Natural killer cell (primary cell): ENCODE measurements around the gene RNPEP. TPM values are rescaled to one million over a fixed set of nuclear protein-coding genes. Genes with fewer than 3 reads are reported as not detected.

Source experiments
- ATAC-seq, 3 donors: fragments of 150-1000 bp in 2 of 3; fragments of 200-7000 bp in 1 of 3; cut with Tn5 transposase; 1 replicate in 1 of 3; 2 replicates in 2 of 3; pipeline ENCODE4 v1.10.0; 2021; ENCODE audit warnings: mild to moderate bottlenecking in 2 of 3, moderate library complexity in 2 of 3
- DNase-seq, 2 donors: peaks; one replicate each; pipeline versions ENCODE4 v3.0.0 to v3.0.0-alpha.2; 2013 to 2021; ENCODE audit warnings: mixed read lengths in 1 of 2
- H3K27ac ChIP-seq: one replicate; pipeline ENCODE4 v1.5.1; 2013; ENCODE audit warnings: mild to moderate bottlenecking, low read length
- H3K27me3 ChIP-seq: one replicate; pipeline ENCODE4 v1.6.1; 2013; ENCODE audit warnings: low read length; ENCODE audit not compliant: control insufficient read depth, insufficient read depth
- H3K36me3 ChIP-seq: one replicate; pipeline ENCODE4 v1.6.1; 2013; ENCODE audit warnings: low read length; ENCODE audit not compliant: control insufficient read depth, insufficient read depth
- H3K4me1 ChIP-seq: one replicate; pipeline ENCODE4 v1.6.1; 2013; ENCODE audit warnings: low read length; ENCODE audit not compliant: control insufficient read depth, insufficient read depth
- H3K4me3 ChIP-seq: one replicate; pipeline ENCODE4 v1.5.1; 2013; ENCODE audit warnings: low read length
- H3K9me3 ChIP-seq: one replicate; pipeline ENCODE4 v1.6.1; 2013; ENCODE audit warnings: low read length; ENCODE audit not compliant: control insufficient read depth, insufficient read depth
- H3K27ac Mint-ChIP-seq, 2 donors: one replicate each; pipeline ENCODE4 v1.8.0; 2022; ENCODE audit warnings: mild to moderate bottlenecking in 2 of 2, mixed read lengths in 2 of 2, moderate library complexity in 1 of 2
- H3K27me3 Mint-ChIP-seq, 2 donors: one replicate each; pipeline ENCODE4 v1.8.0; 2022; ENCODE audit warnings: low read depth in 2 of 2, mixed read lengths in 2 of 2
- H3K36me3 Mint-ChIP-seq: one replicate; pipeline ENCODE4 v1.8.0; 2022; ENCODE audit warnings: mixed read lengths
- H3K4me1 Mint-ChIP-seq, 2 donors: one replicate each; pipeline ENCODE4 v1.8.0; 2022; ENCODE audit warnings: mixed read lengths in 2 of 2
- H3K4me3 Mint-ChIP-seq: one replicate; pipeline ENCODE4 v1.8.0; 2022; ENCODE audit warnings: mild to moderate bottlenecking, moderate library complexity, mixed read lengths
- H3K9me3 Mint-ChIP-seq, 2 donors: one replicate each; pipeline ENCODE4 v1.8.0; 2022; ENCODE audit warnings: mixed read lengths in 2 of 2
- CTCF ChIP-seq: fragments of 200-600 bp; IDR thresholded peaks from one replicate; pipeline ENCODE4 v1.8.0; 2022; ENCODE audit warnings: antibody characterized with exemption
- WGBS: methylation state at CpG from one replicate; pipeline ENCODE4 v1.1.7; 2013; ENCODE audit warnings: missing lambda C conversion rate; ENCODE audit not compliant: insufficient coverage; 5-methylcytosine and 5-hydroxymethylcytosine counted together
- intact Hi-C: fragments of 100-400 bp; cut with micrococcal nuclease; formaldehyde crosslinking; loops from one replicate; pipeline ENCODE4 v1.14.2; 2022
- total RNA-seq, 4 donors: library from RNA; stranded (reverse); fragments of 120-200 nt in 1 of 4; gene quantifications; one replicate each; pipeline versions ENCODE4 v1.2.3 to v1.2.4, GENCODE V29; 2013 to 2022

Gene RNPEP
- total RNA-seq, 3 donors from 2014 or later (not counting 1 experiment from before 2014, with no cell fraction given) = 46.1 to 50.2 (median 47.9) TPM

DNA sequence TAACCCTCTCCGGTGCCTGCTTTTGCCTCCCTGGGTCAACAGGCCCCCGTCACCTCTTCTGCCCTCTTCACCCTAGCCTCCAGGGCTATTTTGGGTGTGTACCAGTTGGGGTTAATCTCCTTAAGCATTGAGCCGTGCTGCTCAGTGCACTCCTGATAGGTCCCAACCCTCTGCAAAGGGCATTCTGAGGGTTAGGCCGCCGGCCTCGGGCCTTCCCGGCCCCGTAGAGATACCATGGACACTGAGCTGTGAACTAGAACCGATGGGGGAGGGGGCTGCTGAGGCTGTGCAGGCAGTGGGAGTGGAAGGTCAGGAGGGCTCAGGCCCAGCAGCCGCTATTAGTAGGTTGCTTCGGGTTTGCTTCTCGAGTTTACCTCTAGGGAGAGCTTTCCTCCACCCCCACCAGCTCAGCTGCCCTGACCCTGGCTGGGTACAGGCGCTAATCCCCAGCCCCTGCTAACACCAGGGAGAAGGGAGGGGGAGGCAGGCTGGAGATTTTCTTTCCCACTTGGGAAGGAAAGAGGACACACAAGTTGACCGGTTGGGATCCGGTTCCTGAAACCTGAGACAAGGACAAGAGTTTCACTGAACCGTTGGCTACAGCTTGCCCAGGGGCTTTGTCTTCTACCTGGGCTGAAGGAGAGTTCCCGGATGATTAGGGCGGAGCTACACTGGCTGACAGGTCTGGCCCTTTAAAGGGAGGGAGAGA lies 40.9 kb upstream of the RNPEP start:
- H3K9me3 Mint-ChIP-seq = no peaks in the 10 kb centered on the region
- DNase-seq (no peak), ATAC-seq (no peak)
- no peak overlapping the region for H3K4me3 Mint-ChIP-seq
- H3K27me3 Mint-ChIP-seq = peaks cover 23 to 36% of the 10 kb centered on the region in 2 donors
- peaks cover 0 to 14% of the 10 kb centered on the region in 2 donors for H3K4me1 Mint-ChIP-seq
- no peak overlapping the region for H3K27ac Mint-ChIP-seq
- Histone ChIP-seq H3K4me3 (no peak overlapping the region), H3K4me1 (peaks cover 6% of the 10 kb centered on the region), H3K27ac (no peak overlapping the region), H3K36me3 (no peaks in the 10 kb centered on the region), H3K9me3 (no peaks in the 10 kb centered on the region), H3K27me3 (peaks cover 16% of the 10 kb centered on the region)
- intact Hi-C loops = no loop called here
- 85% methylated on average over 16 of the region's 18 CpGs for WGBS
- H3K36me3 Mint-ChIP-seq = no peaks in the 10 kb centered on the region
- no peak for TF ChIP-seq CTCF

GRCh38 chr1:201942129-201942495 lies 40.3 kb upstream of the RNPEP start:
- DNase-seq (no peak), ATAC-seq (no peak)
- Mint-ChIP-seq H3K4me1 (peaks cover 0 to 17% of the 10 kb centered on the region in 2 donors), H3K9me3 (no peaks in the 10 kb centered on the region), H3K4me3 (no peak overlapping the region), H3K27ac (no peak overlapping the region), H3K27me3 (peaks cover 29 to 40% of the 10 kb centered on the region in 2 donors), H3K36me3 (no peaks in the 10 kb centered on the region)
- WGBS = 88% methylated on average over 1 of the region's 1 CpG
- no peak overlapping the region for H3K27ac ChIP-seq
- intact Hi-C loops = no loop called here
- H3K9me3 ChIP-seq = no peaks in the 10 kb centered on the region
- TF ChIP-seq CTCF = no peak
- peaks cover 8% of the 10 kb centered on the region for H3K4me1 ChIP-seq
- H3K4me3 ChIP-seq = no peak overlapping the region
- H3K36me3 ChIP-seq = no peaks in the 10 kb centered on the region
- H3K27me3 ChIP-seq = peaks cover 19% of the 10 kb centered on the region

GRCh38 chr1:201944002-201944401 lies 38.4 kb upstream of the RNPEP start:
- no peak overlapping the region for H3K27ac ChIP-seq
- ATAC-seq (no peak), DNase-seq (no peak)
- intact Hi-C loops = no loop called here
- Mint-ChIP-seq H3K4me1 (peaks cover 0 to 17% of the 10 kb centered on the region in 2 donors), H3K4me3 (no peak overlapping the region), H3K36me3 (no peaks in the 10 kb centered on the region), H3K9me3 (no peaks in the 10 kb centered on the region), H3K27me3 (peaks cover 43 to 48% of the 10 kb centered on the region in 2 donors), H3K27ac (no peak overlapping the region)
- no peaks in the 10 kb centered on the region for H3K36me3 ChIP-seq
- no peak overlapping the region for H3K4me3 ChIP-seq
- no peaks in the 10 kb centered on the region for H3K9me3 ChIP-seq
- WGBS = 96% methylated on average over 2 of the region's 6 CpGs
- peaks cover 23% of the 10 kb centered on the region for H3K27me3 ChIP-seq
- no peak for TF ChIP-seq CTCF
- H3K4me1 ChIP-seq = peaks cover 8% of the 10 kb centered on the region

DNA sequence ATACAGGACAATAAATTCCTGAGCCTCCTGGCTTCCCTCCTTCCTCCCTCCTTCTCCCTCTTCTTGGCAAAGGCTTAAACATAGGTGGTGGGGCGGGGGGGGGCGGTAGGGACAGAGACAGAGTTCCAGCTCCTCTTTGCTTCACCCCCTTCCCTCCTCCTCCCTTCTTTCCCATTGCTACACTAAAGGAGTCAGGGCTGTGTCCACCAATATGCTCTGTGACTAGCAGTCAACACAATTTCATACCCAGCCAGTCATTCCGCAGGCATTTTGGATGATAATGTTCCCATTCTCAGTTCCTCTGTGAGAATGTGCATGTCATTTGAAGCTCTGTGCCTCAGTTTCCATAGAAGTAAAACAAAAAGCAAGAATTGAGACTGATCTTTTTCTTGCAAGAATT lies 37.8 kb upstream of the RNPEP start:
- Histone ChIP-seq H3K4me3 (no peak overlapping the region), H3K36me3 (no peaks in the 10 kb centered on the region), H3K27ac (no peak overlapping the region), H3K4me1 (peaks cover 8% of the 10 kb centered on the region), H3K27me3 (peaks cover 23% of the 10 kb centered on the region), H3K9me3 (no peaks in the 10 kb centered on the region)
- ATAC-seq (no peak), DNase-seq (no peak)
- Mint-ChIP-seq H3K27me3 (peaks cover 44 to 48% of the 10 kb centered on the region in 2 donors), H3K9me3 (no peaks in the 10 kb centered on the region), H3K36me3 (no peaks in the 10 kb centered on the region), H3K4me3 (no peak overlapping the region), H3K4me1 (peaks cover 0 to 17% of the 10 kb centered on the region in 2 donors), H3K27ac (no peak overlapping the region)
- no peak for TF ChIP-seq CTCF
- WGBS = 73% methylated on average over 2 of the region's 3 CpGs
- intact Hi-C loops = no loop called here
